ENCODE results near the gene RIPPLY3.

Gene RIPPLY3

DNA sequence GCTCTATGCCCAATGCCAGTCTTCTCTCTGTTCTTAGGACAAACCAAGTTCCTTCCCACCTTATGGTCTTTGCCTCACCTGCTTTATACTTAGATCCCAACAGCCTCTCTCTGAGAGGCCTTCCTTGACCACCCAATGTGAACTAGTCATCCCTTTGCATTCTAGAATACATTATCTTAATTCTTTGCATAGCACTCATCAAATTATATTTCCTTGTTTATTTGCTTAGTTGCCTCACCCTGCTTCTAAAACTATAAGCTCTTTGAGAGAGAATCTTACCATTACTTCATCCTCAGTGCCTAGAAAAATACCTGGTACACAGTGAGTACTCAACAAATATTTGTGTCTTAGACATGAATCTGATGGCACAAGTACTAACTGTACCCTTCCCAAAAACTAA lies 58.3 kb downstream of the RIPPLY3 start:
- no peak for DNase-seq

DNA sequence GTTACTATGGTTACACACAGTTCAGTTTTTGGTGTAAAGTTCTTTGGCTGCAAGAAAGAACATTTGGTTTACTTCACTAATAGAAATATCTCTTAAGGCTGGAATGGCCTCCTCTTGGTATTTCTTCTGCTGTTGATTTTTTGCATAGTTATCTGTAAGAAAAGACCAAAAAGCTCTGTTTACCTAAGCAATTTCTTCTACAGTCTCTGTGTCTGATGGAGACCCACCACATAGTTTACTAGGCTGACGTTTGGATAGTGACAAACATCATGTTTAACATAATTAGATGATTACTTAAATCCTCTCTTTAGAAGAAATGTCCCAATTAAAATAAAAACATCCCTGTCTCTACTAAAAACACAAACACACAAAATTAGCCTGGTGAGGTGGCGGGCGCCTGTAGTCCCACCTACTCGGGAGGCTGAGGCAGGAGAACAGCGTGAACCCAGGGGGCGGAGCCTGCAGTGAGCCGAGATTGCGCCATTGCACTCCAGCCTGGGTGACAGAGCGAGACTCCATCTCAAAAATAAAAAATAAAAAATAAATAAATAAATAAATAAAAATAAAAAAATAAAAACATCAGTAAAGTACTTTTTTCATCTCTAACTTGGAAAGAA lies 59.2 kb downstream of the RIPPLY3 start:
- no peak for DNase-seq

All from NCI-H187 (cell line).